Lung (tissue), 12 donors: ENCODE measurements around the gene HES3. TPM values are rescaled to one million over a fixed set of nuclear protein-coding genes. Genes with fewer than 3 reads are reported as not detected.

Experiments
- ATAC-seq: fragments of 200-7000 bp; cut with Tn5 transposase; one replicate; pipeline ENCODE4 v1.9.1; 2020; ENCODE audit warnings: moderate number of reproducible peaks; ENCODE audit not compliant: insufficient read depth, low FRiP score
- DNase-seq, 3 donors: peaks; one replicate each; pipeline ENCODE4 v3.0.0-alpha.2; 2013 to 2017
- H3K27ac ChIP-seq, 2 donors: one replicate each; pipeline ENCODE4 v1.5.1; 2013; ENCODE audit warnings: mild to moderate bottlenecking in 2 of 2, moderate library complexity in 2 of 2, control low read depth in 1 of 2, inconsistent platforms in 1 of 2, low read depth in 1 of 2, low read length in 1 of 2
- H3K27me3 ChIP-seq, 3 donors: one replicate each; pipeline ENCODE4 v1.5.1; 2013; ENCODE audit warnings: low read length in 2 of 3; ENCODE audit not compliant: control insufficient read depth in 3 of 3, insufficient read depth in 3 of 3
- H3K36me3 ChIP-seq, 4 donors: one replicate each; pipeline ENCODE4 v1.5.1; 2013; ENCODE audit warnings: low read length in 4 of 4, mild to moderate bottlenecking in 1 of 4, moderate library complexity in 1 of 4; ENCODE audit not compliant: control insufficient read depth in 4 of 4, insufficient read depth in 4 of 4
- H3K4me1 ChIP-seq, 5 donors: one replicate each; pipeline ENCODE4 v1.5.1; 2013; ENCODE audit warnings: low read length in 5 of 5, mild to moderate bottlenecking in 2 of 5, moderate library complexity in 1 of 5; ENCODE audit not compliant: control insufficient read depth in 5 of 5, insufficient read depth in 5 of 5
- H3K4me3 ChIP-seq: one replicate; pipeline ENCODE4 v1.5.1; 2013; ENCODE audit warnings: mild to moderate bottlenecking, control low read depth, moderate library complexity
- H3K9ac ChIP-seq, 2 donors: one replicate each; pipeline ENCODE4 v1.5.1; 2013; ENCODE audit warnings: low read length in 2 of 2, control low read depth in 1 of 2; ENCODE audit not compliant: insufficient read depth in 1 of 2
- H3K9me3 ChIP-seq, 4 donors: one replicate each; pipeline ENCODE4 v1.5.1; 2013; ENCODE audit warnings: low read length in 3 of 4, mild to moderate bottlenecking in 1 of 4, moderate library complexity in 1 of 4; ENCODE audit not compliant: control insufficient read depth in 4 of 4, insufficient read depth in 3 of 4
- CTCF ChIP-seq: IDR thresholded peaks from 2 replicates; pipeline ENCODE4 v1.5.1; 2012; ENCODE audit warnings: mild to moderate bottlenecking; ENCODE audit errors: control extremely low read depth, extremely low read depth
- WGBS, 2 donors: extraction: QIAGEN DNeasy Blood & Tissue Kit; methylation state at CpG; one replicate each; pipeline ENCODE4 v1.1.7; 2013; 5-methylcytosine and 5-hydroxymethylcytosine counted together
- polyA plus RNA-seq, 2 donors: library from polyadenylated mRNA; stranded (reverse); fragments of 200-250 nt; gene quantifications; one replicate each; pipeline ENCODE4 v1.2.1, GENCODE V29; 2013
- total RNA-seq, 2 donors: library from RNA; depleted of rRNA in 1 of 2; stranded (reverse); fragments of >200 nt in 1 of 2; gene quantifications; one replicate each; pipeline ENCODE4 v1.2.1, GENCODE V29; 2014 to 2021
- donor health status: control.
- donor health status: control.
- donor health status: Bipolar disorder and iron deficiency.
- donor health status: healthy.
- donor health status: DM: yes; HTN: yes; CAD: no.

The HES3 gene
- total and polyA plus RNA-seq, 4 donors, result not detected

GRCh38 chr1:6282577-6283270, 38.7 kb downstream of the HES3 start:
- no peaks in the 10 kb centered on the region for H3K9me3 ChIP-seq
- H3K4me3 ChIP-seq, result no peak overlapping the region
- WGBS, 2 donors, result 95 to 96% methylated on average over 17 of the region's 17 CpGs
- H3K27ac ChIP-seq, result no peak overlapping the region
- peaks cover 0 to 7% (median 4%) of the 10 kb centered on the region in 5 donors for H3K4me1 ChIP-seq
- DNase-seq, result no peak
- no peak for ATAC-seq
- no peak for TF ChIP-seq CTCF
- peaks cover 0 to 2% (median 0%) of the 10 kb centered on the region in 4 donors for H3K36me3 ChIP-seq
- no peaks in the 10 kb centered on the region for H3K27me3 ChIP-seq
- no peak overlapping the region for H3K9ac ChIP-seq

GRCh38 chr1:6285336-6285735, 41.4 kb downstream of the HES3 start:
- Histone ChIP-seq H3K9me3 (no peaks in the 10 kb centered on the region), H3K27me3 (no peaks in the 10 kb centered on the region), H3K36me3 (peaks cover 0 to 2% (median 0%) of the 10 kb centered on the region in 4 donors), H3K9ac (no peak overlapping the region), H3K27ac (no peak overlapping the region), H3K4me3 (no peak overlapping the region), H3K4me1 (peaks cover 0 to 18% (median 8%) of the 10 kb centered on the region in 5 donors)
- TF ChIP-seq CTCF, result no peak
- WGBS, 2 donors, result 95 to 96% methylated on average over 11 of the region's 11 CpGs
- ATAC-seq, result no peak
- no peak for DNase-seq

GRCh38 chr1:6286266-6286665, 42.3 kb downstream of the HES3 start:
- Histone ChIP-seq H3K4me3 (no peak overlapping the region), H3K4me1 (peaks cover 0 to 19% (median 8%) of the 10 kb centered on the region in 5 donors), H3K27me3 (no peaks in the 10 kb centered on the region), H3K36me3 (no peaks in the 10 kb centered on the region), H3K9ac (no peak overlapping the region), H3K27ac (no peak overlapping the region), H3K9me3 (no peaks in the 10 kb centered on the region)
- ATAC-seq, result no peak
- TF ChIP-seq CTCF, result no peak
- DNase-seq, result no peak
- WGBS, 2 donors, result 95 to 96% methylated on average over 8 of the region's 8 CpGs
